Ishikawa (cell line): Measurements from ENCODE around the gene ZCCHC3.

Source experiments
- CEBPB ChIP-seq: IDR thresholded peaks from 2 replicates; pipeline ENCODE4 v1.6.1; 2012
- CREB1 ChIP-seq: IDR thresholded peaks from 2 replicates; pipeline ENCODE4 v1.6.1; 2012; ENCODE audit warnings: low read depth
- EGR1 ChIP-seq: IDR thresholded peaks from 2 replicates; pipeline ENCODE4 v1.6.1; 2012
- EP300 ChIP-seq: IDR thresholded peaks from 2 replicates; pipeline ENCODE4 v1.6.1; 2012; ENCODE audit warnings: borderline replicate concordance
- FOXM1 ChIP-seq: IDR thresholded peaks from 2 replicates; pipeline ENCODE4 v1.6.1; 2012; ENCODE audit warnings: low read depth, borderline replicate concordance
- MAX ChIP-seq: IDR thresholded peaks from 2 replicates; pipeline ENCODE4 v1.6.1; 2012
- NFIC ChIP-seq: IDR thresholded peaks from 2 replicates; pipeline ENCODE4 v1.6.1; 2012
- RAD21 ChIP-seq: IDR thresholded peaks from 2 replicates; pipeline ENCODE4 v1.6.1; 2012; ENCODE audit warnings: low read depth
- REST ChIP-seq: IDR thresholded peaks from 2 replicates; pipeline ENCODE4 v1.6.1; 2012; ENCODE audit warnings: low read depth, mild to moderate bottlenecking
- TAF1 ChIP-seq: IDR thresholded peaks from 2 replicates; pipeline ENCODE4 v1.6.1; 2012; ENCODE audit warnings: low read depth, mild to moderate bottlenecking
- TCF12 ChIP-seq: IDR thresholded peaks from 2 replicates; pipeline ENCODE4 v1.6.1; 2012; ENCODE audit warnings: low read depth
- TEAD4 ChIP-seq: IDR thresholded peaks from 2 replicates; pipeline ENCODE4 v1.6.1; 2012
- USF1 ChIP-seq: IDR thresholded peaks from 2 replicates; pipeline ENCODE4 v1.6.1; 2012
- YY1 ChIP-seq: IDR thresholded peaks from 2 replicates; pipeline ENCODE4 v1.6.1; 2012; ENCODE audit warnings: low read depth
- ZBTB7A ChIP-seq: IDR thresholded peaks from 2 replicates; pipeline ENCODE4 v1.6.1; 2012; ENCODE audit warnings: low read depth

The ZCCHC3 gene

GRCh38 chr20:298776-299391 is 1.5 kb downstream of the ZCCHC3 start:
- TF ChIP-seq EP300 (no peak), FOXM1 (no peak), ZBTB7A (no peak), RAD21 (no peak)

- no peak for TF ChIP-seq ZBTB7A
- no peak for TF ChIP-seq USF1
- no peak for TF ChIP-seq YY1
- no peak for TF ChIP-seq TAF1
- TF ChIP-seq FOXM1: no peak
- no peak for TF ChIP-seq TCF12
- TF ChIP-seq EP300: no peak
- TF ChIP-seq TEAD4: no peak
- TF ChIP-seq NFIC: no peak
- TF ChIP-seq EGR1: no peak
- TF ChIP-seq RAD21: no peak
- no peak for TF ChIP-seq MAX
These were observed 3.1 kb downstream of the ZCCHC3 start for GRCh38 chr20:300345-300990.

- TF ChIP-seq FOXM1 (no peak), ZBTB7A (no peak), CEBPB (no peak), TCF12 (no peak), MAX (no peak)
These were observed 4.8 kb downstream of the ZCCHC3 start for GRCh38 chr20:301886-302848.

GRCh38 chr20:305745-306144 is 8.4 kb downstream of the ZCCHC3 start:
- no peak for TF ChIP-seq USF1
- TF ChIP-seq RAD21: no peak

GRCh38 chr20:308427-309038 is 11.2 kb downstream of the ZCCHC3 start:
- no peak for TF ChIP-seq CEBPB
- TF ChIP-seq YY1: no peak
- TF ChIP-seq TAF1: no peak
- no peak for TF ChIP-seq TEAD4
- no peak for TF ChIP-seq MAX
- no peak for TF ChIP-seq CREB1
- TF ChIP-seq TCF12: no peak
- no peak for TF ChIP-seq NFIC
- no peak for TF ChIP-seq EGR1
- no peak for TF ChIP-seq FOXM1
- TF ChIP-seq RAD21: no peak
- no peak for TF ChIP-seq EP300
- no peak for TF ChIP-seq USF1
- no peak for TF ChIP-seq REST

GRCh38 chr20:309306-309840 is 12.0 kb downstream of the ZCCHC3 start:
- no peak for TF ChIP-seq USF1
- TF ChIP-seq MAX: no peak
- TF ChIP-seq TAF1: no peak
- no peak for TF ChIP-seq CEBPB
- no peak for TF ChIP-seq REST
- TF ChIP-seq RAD21: no peak
- TF ChIP-seq EP300: no peak
- TF ChIP-seq ZBTB7A: no peak
- no peak for TF ChIP-seq FOXM1
- no peak for TF ChIP-seq CREB1
- TF ChIP-seq EGR1: no peak
- no peak for TF ChIP-seq NFIC
- no peak for TF ChIP-seq TEAD4
- no peak for TF ChIP-seq YY1
- no peak for TF ChIP-seq TCF12
